Cardiac septum (tissue), 1 donor: ENCODE data around the gene GABRP. TPM values are rescaled to one million over a fixed set of nuclear protein-coding genes. Genes with fewer than 3 reads are reported as not detected.
"Not testable (repeated sequence)": the region's sequence is repeated elsewhere in the genome, so short reads cannot be mapped to it uniquely, and the experiment has no call there.

Experiments
- DNase-seq: peaks from one replicate; pipeline ENCODE4 v3.0.0-alpha.2; 2020; ENCODE audit warnings: low spot score
- intact Hi-C: fragments of 100-400 bp; cut with DNase I; formaldehyde crosslinking; loops from one replicate; pipeline ENCODE4 v1.14.0; 2022
- total RNA-seq: library from RNA; stranded (reverse); fragmentation: NEBNext Ultra II Directional; extraction: Animal tissue kit (Norgen Biotek cat#: 25700); gene quantifications from one replicate; pipeline ENCODE4 v1.2.1, GENCODE V29; 2021
- donor health status: DM: no; HTN: no; CAD: no.

Gene GABRP
- total RNA-seq, 1 donor from 2014 or later, result 0.30 TPM

GRCh38 chr5:170787216-170787615, 3.7 kb downstream of the GABRP start:
- DNase-seq, result peak; percentile 55
- intact Hi-C loops, result no loop called here

- intact Hi-C loops, result no loop called here
- peak; percentile 64 for DNase-seq
These were observed 5.2 kb downstream of the GABRP start for GRCh38 chr5:170788626-170789304.

- DNase-seq, result peak; percentile 84
- intact Hi-C loops, result loop anchor here (1.0 to 2.0 kb wide), 2 partner anchors 47 to 153 kb away; no protein-coding TSS in a partner anchor
These were observed 7.9 kb downstream of the GABRP start for GRCh38 chr5:170791325-170791954.

GRCh38 chr5:170792878-170793277, 9.4 kb downstream of the GABRP start:
- peak; percentile 47 for DNase-seq
- intact Hi-C loops, result no loop called here

- intact Hi-C loops, result no loop called here
- peak; percentile 59 for DNase-seq
These were observed 11.6 kb downstream of the GABRP start for GRCh38 chr5:170795154-170795553.

- intact Hi-C loops, result no loop called here
- DNase-seq, result no peak
These were observed 22.1 kb downstream of the GABRP start for GRCh38 chr5:170805666-170806065.

GRCh38 chr5:170809551-170809950, 26.0 kb downstream of the GABRP start:
- no peak for DNase-seq
- intact Hi-C loops, result no loop called here

- intact Hi-C loops, result loop anchor here (10.0 kb wide), 1 partner anchor 533 kb away; no protein-coding TSS in a partner anchor
- no peak for DNase-seq
These were observed 28.2 kb downstream of the GABRP start for GRCh38 chr5:170811719-170812118.

GRCh38 chr5:170813231-170813630, 29.7 kb downstream of the GABRP start:
- no peak for DNase-seq
- intact Hi-C loops, result loop anchor here (10.0 kb wide), 1 partner anchor 532 kb away; no protein-coding TSS in a partner anchor

- intact Hi-C loops, result loop anchor here (10.0 kb wide), 1 partner anchor 528 kb away; no protein-coding TSS in a partner anchor
- no peak for DNase-seq
These were observed 33.7 kb downstream of the GABRP start for GRCh38 chr5:170817195-170817594.

- intact Hi-C loops, result loop anchor here (10.0 kb wide), 1 partner anchor 527 kb away; no protein-coding TSS in a partner anchor
- DNase-seq, result no peak
These were observed 34.7 kb downstream of the GABRP start for GRCh38 chr5:170818232-170818631.

- intact Hi-C loops, result loop anchor here (10.0 kb wide), 1 partner anchor 525 kb away; no protein-coding TSS in a partner anchor
These were observed 36.3 kb downstream of the GABRP start for GRCh38 chr5:170819824-170820223.

GRCh38 chr5:170821257-170821800, 37.8 kb downstream of the GABRP start:
- intact Hi-C loops, result no loop called here
- no peak for DNase-seq

More at GRCh38 chr5:170819824-170820223, 36.3 kb downstream of the GABRP start:
- no peak for DNase-seq

GRCh38 chr5:170826117-170826516, 42.6 kb downstream of the GABRP start:
- no peak for DNase-seq
- intact Hi-C loops, result no loop called here

GRCh38 chr5:170832241-170832640, 48.7 kb downstream of the GABRP start:
- DNase-seq, result no peak
- intact Hi-C loops, result no loop called here

- intact Hi-C loops, DNase-seq: not testable (repeated sequence)
These were observed 50.5 kb downstream of the GABRP start for GRCh38 chr5:170833981-170834380.

GRCh38 chr5:170836226-170836625, 52.7 kb downstream of the GABRP start:
- no peak for DNase-seq
- intact Hi-C loops, result no loop called here

- no peak for DNase-seq
- intact Hi-C loops, result no loop called here
These were observed 60.3 kb downstream of the GABRP start for GRCh38 chr5:170843870-170844269.

GRCh38 chr5:170844651-170845050, 61.1 kb downstream of the GABRP start:
- no peak for DNase-seq
- intact Hi-C loops, result no loop called here

- intact Hi-C loops, result no loop called here
- no peak for DNase-seq
These were observed 62.9 kb downstream of the GABRP start for GRCh38 chr5:170846416-170846815.

GRCh38 chr5:170846846-170847245, 63.3 kb downstream of the GABRP start:
- DNase-seq, result no peak
- intact Hi-C loops, result no loop called here
